SK-N-MC (cell line): ENCODE measurements around the gene HHAT.

Experiments used
- DNase-seq: peaks from one replicate; pipeline ENCODE4 v3.0.0-alpha.2; 2011; ENCODE audit warnings: low read depth, low spot score
- H3K27ac ChIP-seq: fragments of 200-600 bp; sonication (generic); 2 replicates; pipeline ENCODE4 v1.5.1; 2016; ENCODE audit warnings: mixed run types
- H3K36me3 ChIP-seq: fragments of 200-600 bp; sonication (generic); 2 replicates; pipeline ENCODE4 v1.6.1; 2017; ENCODE audit warnings: antibody characterized with exemption, low read length, mixed read lengths; ENCODE audit not compliant: insufficient read depth
- H3K4me3 ChIP-seq: fragments of 200-600 bp; sonication (generic); 2 replicates; pipeline ENCODE4 v1.5.1; 2016
- H3K9ac ChIP-seq: fragments of 200-600 bp; sonication (generic); 2 replicates; pipeline ENCODE4 v1.8.0; 2017; ENCODE audit warnings: mixed run types, mixed read lengths; ENCODE audit not compliant: insufficient read length
- H3K9me3 ChIP-seq: fragments of 200-600 bp; sonication (generic); 2 replicates; pipeline ENCODE4 v1.6.1; 2017; ENCODE audit warnings: low read depth, mild to moderate bottlenecking, antibody characterized with exemption, low read length, moderate library complexity, mixed read lengths
- EZH2 ChIP-seq: fragments of 200-600 bp; sonication (generic); IDR thresholded peaks from one replicate; pipeline ENCODE4 v1.6.1; 2017; ENCODE audit warnings: antibody characterized with exemption
- FOXP2 ChIP-seq: optimal IDR thresholded peaks from 2 replicates; pipeline ENCODE3; 2011; ENCODE audit warnings: mild to moderate bottlenecking, moderate library complexity; ENCODE audit not compliant: insufficient read depth; ENCODE audit errors: extremely low read length, control extremely low read depth
- POLR2AphosphoS5 ChIP-seq: IDR thresholded peaks from 2 replicates; pipeline ENCODE4 v1.6.1; 2012; ENCODE audit warnings: mild to moderate bottlenecking, low read depth, low read length, borderline replicate concordance

Gene HHAT

GRCh38 chr1:210359255-210359654 lies 30.6 kb downstream of the HHAT start:
- no peak for TF ChIP-seq POLR2AphosphoS5
- TF ChIP-seq FOXP2, result no peak
- no peak for TF ChIP-seq EZH2
- Histone ChIP-seq H3K4me3 (no peak overlapping the region), H3K36me3 (no peaks in the 10 kb centered on the region), H3K9me3 (no peaks in the 10 kb centered on the region), H3K27ac (no peak overlapping the region), H3K9ac (no peak overlapping the region)
- no peak for DNase-seq

GRCh38 chr1:210360852-210361477 lies 32.3 kb downstream of the HHAT start:
- Histone ChIP-seq H3K9ac (no peak overlapping the region), H3K9me3 (no peaks in the 10 kb centered on the region), H3K4me3 (0 out of 2 replicates have a peak overlapping the region, but pooled peaks have one; percentile 11), H3K27ac (no peak overlapping the region), H3K36me3 (no peaks in the 10 kb centered on the region)
- TF ChIP-seq FOXP2 (no peak), EZH2 (no peak), POLR2AphosphoS5 (no peak)
- no peak for DNase-seq

- no peak for DNase-seq
- Histone ChIP-seq H3K4me3 (no peak overlapping the region), H3K27ac (no peak overlapping the region), H3K9ac (no peak overlapping the region), H3K36me3 (no peaks in the 10 kb centered on the region), H3K9me3 (no peaks in the 10 kb centered on the region)
- TF ChIP-seq EZH2 (no peak), POLR2AphosphoS5 (no peak), FOXP2 (no peak)
Measured at GRCh38 chr1:210361665-210362064, 33.0 kb downstream of the HHAT start.

- no peak for TF ChIP-seq FOXP2
- no peak for TF ChIP-seq EZH2
- TF ChIP-seq POLR2AphosphoS5, result no peak
- DNase-seq, result no peak
- H3K27ac ChIP-seq, result no peak overlapping the region
- no peak overlapping the region for H3K9ac ChIP-seq
- H3K9me3 ChIP-seq, result no peaks in the 10 kb centered on the region
- H3K36me3 ChIP-seq, result no peaks in the 10 kb centered on the region
- no peak overlapping the region for H3K4me3 ChIP-seq
Measured at GRCh38 chr1:210362526-210362925, 33.8 kb downstream of the HHAT start.

- Histone ChIP-seq H3K4me3 (no peak overlapping the region), H3K9ac (no peak overlapping the region), H3K27ac (no peak overlapping the region), H3K36me3 (no peaks in the 10 kb centered on the region), H3K9me3 (no peaks in the 10 kb centered on the region)
- DNase-seq, result no peak
- TF ChIP-seq EZH2 (no peak), POLR2AphosphoS5 (no peak), FOXP2 (no peak)
Measured at GRCh38 chr1:210363119-210363518, 34.4 kb downstream of the HHAT start.

- no peak for TF ChIP-seq EZH2
- TF ChIP-seq POLR2AphosphoS5, result no peak
- no peak for TF ChIP-seq FOXP2
- Histone ChIP-seq H3K9ac (no peak overlapping the region), H3K9me3 (no peaks in the 10 kb centered on the region), H3K36me3 (no peaks in the 10 kb centered on the region), H3K4me3 (no peak overlapping the region), H3K27ac (no peak overlapping the region)
- DNase-seq, result no peak
Measured at GRCh38 chr1:210364479-210364878, 35.8 kb downstream of the HHAT start.

GRCh38 chr1:210366767-210367166 lies 38.1 kb downstream of the HHAT start:
- no peaks in the 10 kb centered on the region for H3K9me3 ChIP-seq
- no peak overlapping the region for H3K27ac ChIP-seq
- H3K4me3 ChIP-seq, result no peak overlapping the region
- DNase-seq, result no peak
- no peaks in the 10 kb centered on the region for H3K36me3 ChIP-seq
- no peak overlapping the region for H3K9ac ChIP-seq
- no peak for TF ChIP-seq EZH2
- no peak for TF ChIP-seq POLR2AphosphoS5
- TF ChIP-seq FOXP2, result no peak

GRCh38 chr1:210367566-210367965 lies 38.9 kb downstream of the HHAT start:
- Histone ChIP-seq H3K9ac (no peak overlapping the region), H3K27ac (no peak overlapping the region), H3K36me3 (no peaks in the 10 kb centered on the region), H3K9me3 (no peaks in the 10 kb centered on the region), H3K4me3 (no peak overlapping the region)
- DNase-seq, result no peak
- TF ChIP-seq EZH2 (no peak), FOXP2 (no peak), POLR2AphosphoS5 (no peak)

- Histone ChIP-seq H3K4me3 (no peak overlapping the region), H3K9ac (no peak overlapping the region), H3K9me3 (no peaks in the 10 kb centered on the region), H3K27ac (no peak overlapping the region), H3K36me3 (no peaks in the 10 kb centered on the region)
- no peak for TF ChIP-seq EZH2
- TF ChIP-seq FOXP2, result no peak
- TF ChIP-seq POLR2AphosphoS5, result no peak
- DNase-seq, result no peak
Measured at GRCh38 chr1:210369425-210369824, 40.7 kb downstream of the HHAT start.
